H9 (cell line): ENCODE measurements around the gene CCDC159. TPM values are rescaled to one million over a fixed set of nuclear protein-coding genes. Genes with fewer than 3 reads are reported as not detected.
A peak's percentile ranks its signal among the peaks of the same experiment; 100 is the strongest.

Experiments used
- DNase-seq: peaks from one replicate; pipeline ENCODE4 v3.0.0-alpha.2; 2017
- H2AFZ ChIP-seq: one replicate; pipeline ENCODE4 v1.6.1; 2013; ENCODE audit warnings: mild to moderate bottlenecking, low read length, control low read depth, moderate library complexity
- H2AK5ac ChIP-seq: 2 replicates; pipeline ENCODE4 v1.6.1; 2013; ENCODE audit warnings: low read length, control low read depth, mixed read lengths; ENCODE audit not compliant: insufficient read length
- H2BK120ac ChIP-seq: one replicate; pipeline ENCODE4 v1.6.1; 2013; ENCODE audit warnings: low read depth, mild to moderate bottlenecking, low read length, control low read depth, inconsistent platforms; ENCODE audit not compliant: poor library complexity, severe bottlenecking
- H2BK12ac ChIP-seq: 2 replicates; pipeline ENCODE4 v1.6.1; 2013; ENCODE audit warnings: low read length, control low read depth, mixed read lengths, low read depth; ENCODE audit not compliant: insufficient read length
- H2BK15ac ChIP-seq: 2 replicates; pipeline ENCODE4 v1.6.1; 2013; ENCODE audit warnings: low read depth, low read length, control low read depth
- H2BK20ac ChIP-seq: one replicate; pipeline ENCODE4 v1.6.1; 2013; ENCODE audit warnings: low read depth, mild to moderate bottlenecking, low read length, control low read depth, inconsistent platforms; ENCODE audit not compliant: poor library complexity, severe bottlenecking
- H2BK5ac ChIP-seq: 2 replicates; pipeline ENCODE4 v1.6.1; 2013; ENCODE audit warnings: low read length, control low read depth, mixed read lengths; ENCODE audit not compliant: insufficient read length
- H3K14ac ChIP-seq: 2 replicates; pipeline ENCODE4 v1.6.1; 2013; ENCODE audit warnings: low read length, control low read depth; ENCODE audit not compliant: insufficient read depth
- H3K18ac ChIP-seq: 2 replicates; pipeline ENCODE4 v1.6.1; 2013; ENCODE audit warnings: low read depth, mild to moderate bottlenecking, mixed read lengths, low read length, control low read depth; ENCODE audit not compliant: insufficient read length
- H3K23ac ChIP-seq: 2 replicates; pipeline ENCODE4 v1.6.1; 2013; ENCODE audit warnings: low read length, control low read depth, mixed read lengths, low read depth; ENCODE audit not compliant: insufficient read length
- H3K23me2 ChIP-seq: 2 replicates; pipeline ENCODE4 v1.6.1; 2013; ENCODE audit warnings: low read depth, mild to moderate bottlenecking, mixed read lengths, low read length, control low read depth; ENCODE audit not compliant: insufficient read length, poor library complexity, severe bottlenecking
- H3K27ac ChIP-seq: 2 replicates; pipeline ENCODE4 v1.5.1; 2013; ENCODE audit warnings: low read length, control low read depth, mixed read lengths, low read depth; ENCODE audit not compliant: insufficient read length
- H3K27me3 ChIP-seq: 2 replicates; pipeline ENCODE4 v1.6.1; 2013; ENCODE audit warnings: low read length, control low read depth, inconsistent platforms; ENCODE audit not compliant: insufficient read depth
- H3K4ac ChIP-seq: 2 replicates; pipeline ENCODE4 v1.6.1; 2013; ENCODE audit warnings: low read depth, mild to moderate bottlenecking, control low read depth, inconsistent platforms, low read length, moderate library complexity
- H3K4me1 ChIP-seq: 2 replicates; pipeline ENCODE4 v1.6.1; 2013; ENCODE audit warnings: low read length, control low read depth, inconsistent platforms; ENCODE audit not compliant: insufficient read depth
- H3K4me2 ChIP-seq: 2 replicates; pipeline ENCODE4 v1.6.1; 2013; ENCODE audit warnings: low read length, control low read depth, mixed read lengths; ENCODE audit not compliant: insufficient read length, insufficient read depth
- H3K56ac ChIP-seq: 2 replicates; pipeline ENCODE4 v1.6.1; 2013; ENCODE audit warnings: low read depth, mild to moderate bottlenecking, mixed read lengths, low read length, control low read depth; ENCODE audit not compliant: insufficient read length
- H3K79me1 ChIP-seq: 2 replicates; pipeline ENCODE4 v1.6.1; 2013; ENCODE audit warnings: low read depth, mild to moderate bottlenecking, moderate library complexity, low read length, control low read depth, inconsistent platforms; ENCODE audit not compliant: insufficient read depth, poor library complexity, severe bottlenecking
- H3K79me2 ChIP-seq: 2 replicates; pipeline ENCODE4 v1.6.1; 2013; ENCODE audit warnings: low read length, control low read depth, inconsistent platforms; ENCODE audit not compliant: insufficient read depth
- H3K9ac ChIP-seq: 2 replicates; pipeline ENCODE4 v1.6.1; 2013; ENCODE audit warnings: low read length, control low read depth, mixed read lengths; ENCODE audit not compliant: insufficient read length; ENCODE audit errors: extremely low read depth
- H3K9me3 ChIP-seq: one replicate; pipeline ENCODE4 v1.6.1; 2013; ENCODE audit warnings: low read depth, low read length, inconsistent platforms; ENCODE audit not compliant: control insufficient read depth
- H3T11ph ChIP-seq: one replicate; pipeline ENCODE4 v1.6.1; 2013; ENCODE audit warnings: mild to moderate bottlenecking, low read length, control low read depth, inconsistent platforms
- H4K20me1 ChIP-seq: one replicate; pipeline ENCODE4 v1.6.1; 2013; ENCODE audit not compliant: control insufficient read depth, insufficient read length, insufficient read depth
- H4K5ac ChIP-seq: 2 replicates; pipeline ENCODE4 v1.6.1; 2013; ENCODE audit warnings: low read depth, mild to moderate bottlenecking, mixed read lengths, low read length, control low read depth; ENCODE audit not compliant: insufficient read length
- H4K8ac ChIP-seq: replicated peaks from 2 replicates; pipeline ENCODE4 v1.6.1; 2013; ENCODE audit warnings: low read length, control low read depth, mixed read lengths, low read depth; ENCODE audit not compliant: insufficient read length
- H4K91ac ChIP-seq: 2 replicates; pipeline ENCODE4 v1.6.1; 2013; ENCODE audit warnings: low read depth, mild to moderate bottlenecking, moderate library complexity, mixed read lengths, low read length, control low read depth; ENCODE audit not compliant: insufficient read length
- H3K27ac Mint-ChIP-seq, 3 experiments: 2 replicates in 2 of 3; 3 replicates in 1 of 3; pipeline ENCODE4 v1.8.0; 2020 to 2021; ENCODE audit warnings: mixed read lengths in 3 of 3, mild to moderate bottlenecking in 1 of 3, moderate library complexity in 1 of 3
- H3K27me3 Mint-ChIP-seq: 2 replicates; pipeline ENCODE4 v1.8.0; 2021; ENCODE audit warnings: low read depth, mild to moderate bottlenecking, moderate library complexity, mixed read lengths
- H3K36me3 Mint-ChIP-seq, 3 experiments: 2 replicates in 2 of 3; 3 replicates in 1 of 3; pipeline ENCODE4 v1.8.0; 2020 to 2021; ENCODE audit warnings: low read depth in 3 of 3, mixed read lengths in 3 of 3; ENCODE audit not compliant: insufficient read depth in 1 of 3
- H3K4me1 Mint-ChIP-seq, 2 experiments: 2 replicates each; pipeline ENCODE4 v1.8.0; 2020; ENCODE audit warnings: mixed read lengths in 2 of 2
- H3K4me3 Mint-ChIP-seq, 2 experiments: 2 replicates in 1 of 2; 3 replicates in 1 of 2; pipeline ENCODE4 v1.8.0; 2020 to 2021; ENCODE audit warnings: mild to moderate bottlenecking in 2 of 2, mixed read lengths in 2 of 2, moderate library complexity in 1 of 2
- H3K9me3 Mint-ChIP-seq, 2 experiments: 2 replicates in 1 of 2; 3 replicates in 1 of 2; pipeline ENCODE4 v1.8.0; 2020; ENCODE audit warnings: mild to moderate bottlenecking in 2 of 2, mixed read lengths in 2 of 2, moderate library complexity in 1 of 2
- CTCF ChIP-seq: fragments of 200-600 bp; sonication (generic); conservative IDR thresholded peaks from 3 replicates; pipeline ENCODE4 v1.8.0; 2021; ENCODE audit warnings: antibody characterized with exemption, mild to moderate bottlenecking
- WGBS: extraction: QIAGEN DNeasy Blood & Tissue Kit; methylation state at CpG from one replicate; pipeline ENCODE4 v1.1.7; 2013; ENCODE audit warnings: missing lambda C conversion rate, low lambda C conversion rate, mixed read lengths; ENCODE audit not compliant: insufficient read length; ENCODE audit errors: extremely low coverage; 5-methylcytosine and 5-hydroxymethylcytosine counted together
- total RNA-seq: library from RNA; stranded (reverse); gene quantifications from 2 replicates; pipeline ENCODE4 v1.2.1, GENCODE V29; 2021

CCDC159 gene
- total RNA-seq, 1 experiment from 2014 or later: 5.7 TPM

DNA sequence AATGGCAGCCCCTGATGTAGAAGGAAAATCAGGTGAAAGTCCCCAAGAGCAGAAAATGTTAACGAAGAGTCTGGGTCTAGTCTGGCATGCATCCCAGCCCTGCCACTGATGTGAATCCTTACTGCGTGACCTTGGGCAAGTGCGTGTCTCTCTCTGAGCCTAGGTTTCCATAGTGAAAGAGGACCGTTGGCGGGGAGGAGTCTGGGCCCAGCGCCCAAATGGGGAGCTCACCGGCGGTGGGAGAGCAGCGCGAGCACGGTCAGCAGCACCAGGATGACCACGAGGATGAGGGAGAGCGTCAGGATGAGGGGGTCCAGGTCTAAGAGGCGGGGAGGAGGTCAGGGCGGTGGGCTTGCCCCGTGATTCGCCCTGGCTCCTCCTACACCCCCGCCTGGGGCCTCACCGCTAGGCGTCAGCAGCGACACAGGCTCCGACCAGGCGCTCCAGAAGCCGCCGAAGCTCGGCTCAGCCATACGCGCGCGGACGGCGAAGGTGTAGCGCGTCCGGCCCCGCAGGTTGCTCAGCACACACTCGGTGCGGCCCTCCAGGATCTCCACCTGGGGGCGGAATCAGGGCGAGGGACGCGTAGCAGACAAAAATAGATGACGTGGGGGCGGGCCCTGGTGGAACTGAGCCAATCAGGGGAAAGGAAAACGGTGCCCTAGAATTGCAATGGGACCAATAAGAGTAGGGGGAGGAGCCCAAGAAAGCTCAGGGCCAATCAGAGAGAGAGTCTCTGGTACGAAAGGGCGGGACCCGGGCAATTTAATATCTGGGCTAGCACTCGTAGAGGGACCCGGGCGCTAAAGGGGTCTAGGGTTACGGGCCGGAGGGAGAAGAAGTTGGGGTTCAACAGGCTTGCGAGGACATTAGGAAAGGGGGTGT, 34.6 kb downstream of the CCDC159 start:
- Histone ChIP-seq H3K4ac (no peak overlapping the region), H3K18ac (peak overlapping the region; percentile 80), H2BK5ac (no peak overlapping the region), H3K79me1 (no peaks in the 10 kb centered on the region), H3K23me2 (peaks cover 18% of the 10 kb centered on the region), H3K9ac (peak overlapping the region; percentile 40), H2BK20ac (no peak overlapping the region), H3K9me3 (no peaks in the 10 kb centered on the region), H3K14ac (peak overlapping the region; percentile 61), H4K5ac (no peak overlapping the region), H2BK120ac (no peak overlapping the region), H3K27ac (peak overlapping the region; percentile 5), H2BK12ac (no peak overlapping the region), H2AK5ac (no peak overlapping the region), H2BK15ac (no peak overlapping the region), H2AFZ (no peak overlapping the region), H4K91ac (no peak overlapping the region), H3T11ph (no peak overlapping the region), H3K79me2 (no peaks in the 10 kb centered on the region), H3K4me2 (peak overlapping the region; percentile 71), H4K8ac (no peak overlapping the region), H4K20me1 (peaks cover 4% of the 10 kb centered on the region), H3K23ac (no peak overlapping the region), H3K4me1 (no peaks in the 10 kb centered on the region), H3K27me3 (no peaks in the 10 kb centered on the region), H3K56ac (no peak overlapping the region)
- no peaks in the 10 kb centered on the region for H3K9me3 Mint-ChIP-seq
- H3K4me3 Mint-ChIP-seq: peak overlapping the region; percentile 92 to 95
- TF ChIP-seq CTCF: peak; percentile 77
- peaks cover 4 to 19% (median 18%) of the 10 kb centered on the region in 3 experiments; a peak in 6 of 7 replicates for H3K36me3 Mint-ChIP-seq
- peaks cover 15 to 32% of the 10 kb centered on the region in 2 experiments for H3K4me1 Mint-ChIP-seq
- H3K27ac Mint-ChIP-seq: peak overlapping the region; percentile 96 to 100 (median 100)
- H3K27me3 Mint-ChIP-seq: peaks cover 2% of the 10 kb centered on the region; the same call in 1 of the 2 replicates
- DNase-seq: peak; percentile 98
- no CpG with 5 or more reads among the region's 54 CpGs for WGBS
